ENCODE measurements around the gene MAN2B1.
"Not testable (repeated sequence)": the region's sequence is repeated elsewhere in the genome, so short reads cannot be mapped to it uniquely, and the experiment has no call there.

Gene MAN2B1

DNA sequence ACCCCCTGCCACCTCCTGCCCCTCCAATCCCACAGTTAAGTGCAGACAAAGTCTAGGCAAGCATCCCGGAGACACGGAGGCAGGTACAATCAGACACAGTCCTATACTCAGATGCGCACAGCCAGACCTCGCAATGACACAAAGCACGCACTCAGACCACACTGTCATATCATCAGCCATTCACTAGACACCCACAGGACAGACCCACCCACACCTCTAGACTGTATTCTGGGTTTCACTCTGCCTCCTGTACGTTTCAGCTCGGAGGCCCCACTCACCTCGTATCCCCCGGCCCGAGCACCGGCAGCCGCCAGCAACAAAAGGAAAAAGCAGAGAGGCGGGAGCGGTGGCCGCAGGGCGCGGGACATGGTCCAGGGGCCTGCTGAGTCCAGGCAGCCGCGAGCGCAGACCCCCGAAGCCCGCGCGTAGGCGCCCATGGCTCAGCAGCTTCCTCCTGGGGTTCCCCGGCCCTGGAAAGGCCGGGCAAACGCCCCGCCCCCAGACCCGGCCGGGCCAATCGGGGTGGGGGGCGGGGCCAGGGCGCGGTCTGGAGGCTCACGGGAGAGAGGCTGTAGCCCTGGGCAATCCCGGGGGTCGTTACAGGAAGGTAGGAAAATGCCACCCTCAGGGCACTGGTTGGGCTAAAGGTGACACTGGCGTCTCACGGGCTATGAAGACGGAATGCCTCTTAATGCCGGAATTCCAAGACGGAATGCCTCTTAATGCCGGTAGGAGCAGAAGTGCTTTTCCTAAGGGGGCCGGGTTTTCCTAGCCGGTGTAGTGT lies at the start of gene MAN2B1, which contains the start of gene WDR83:
Gene MAN2B1 (minus strand): TSS at position 478 of the 784 bp plus-strand sequence. CDS start 41 bp downstream, at position 437.
Gene WDR83 (plus strand): TSS at position 543 of the 784 bp plus-strand sequence. CDS start 2,984 bp downstream, outside the sequence.
- in situ Hi-C loops (cut with HindIII; ENCODE audit: low sequenced_read_pairs): no loop called here
- DNase-seq (ENCODE audit: low read depth): peak; percentile 20
- TF ChIP-seq, protein P1, sequence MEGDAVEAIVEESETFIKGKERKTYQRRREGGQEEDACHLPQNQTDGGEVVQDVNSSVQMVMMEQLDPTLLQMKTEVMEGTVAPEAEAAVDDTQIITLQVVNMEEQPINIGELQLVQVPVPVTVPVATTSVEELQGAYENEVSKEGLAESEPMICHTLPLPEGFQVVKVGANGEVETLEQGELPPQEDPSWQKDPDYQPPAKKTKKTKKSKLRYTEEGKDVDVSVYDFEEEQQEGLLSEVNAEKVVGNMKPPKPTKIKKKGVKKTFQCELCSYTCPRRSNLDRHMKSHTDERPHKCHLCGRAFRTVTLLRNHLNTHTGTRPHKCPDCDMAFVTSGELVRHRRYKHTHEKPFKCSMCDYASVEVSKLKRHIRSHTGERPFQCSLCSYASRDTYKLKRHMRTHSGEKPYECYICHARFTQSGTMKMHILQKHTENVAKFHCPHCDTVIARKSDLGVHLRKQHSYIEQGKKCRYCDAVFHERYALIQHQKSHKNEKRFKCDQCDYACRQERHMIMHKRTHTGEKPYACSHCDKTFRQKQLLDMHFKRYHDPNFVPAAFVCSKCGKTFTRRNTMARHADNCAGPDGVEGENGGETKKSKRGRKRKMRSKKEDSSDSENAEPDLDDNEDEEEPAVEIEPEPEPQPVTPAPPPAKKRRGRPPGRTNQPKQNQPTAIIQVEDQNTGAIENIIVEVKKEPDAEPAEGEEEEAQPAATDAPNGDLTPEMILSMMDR (IDR thresholded peaks at IDR 0.05; ENCODE audit: low read depth, low read length, missing control alignments): no peak
- H3K4me3 ChIP-seq (ENCODE audit: low read depth, low read length): peak within 1 kb of the TSS; percentile 57

DNA sequence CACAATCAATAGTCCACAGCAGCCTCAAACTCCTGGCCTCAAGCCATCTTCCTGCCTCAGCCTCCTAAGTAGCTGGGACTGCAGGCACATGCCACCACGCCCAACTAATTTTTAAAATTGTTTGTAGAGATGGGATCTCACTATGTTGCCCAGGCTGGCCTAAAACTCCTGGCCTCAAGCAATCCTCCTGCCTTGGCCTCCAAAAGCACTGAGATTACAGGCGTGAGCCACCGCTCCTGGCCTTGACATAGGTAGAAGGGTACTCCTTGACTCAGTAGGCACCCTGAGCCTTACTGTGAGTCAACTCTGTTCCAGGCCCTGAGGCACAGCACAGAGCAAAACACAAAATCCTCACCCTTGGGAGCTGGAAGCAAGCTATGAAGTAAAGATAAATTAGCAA lies 49.4 kb upstream of the MAN2B1 start:
- TF ChIP-seq, protein P1 (IDR thresholded peaks at IDR 0.05; ENCODE audit: low read depth, low read length, missing control alignments): no peak
- no peak for DNase-seq (ENCODE audit: low read depth)
- H3K4me3 ChIP-seq (ENCODE audit: low read depth, low read length): no peak overlapping the region
- in situ Hi-C loops (cut with HindIII; ENCODE audit: low sequenced_read_pairs): no loop called here

DNA sequence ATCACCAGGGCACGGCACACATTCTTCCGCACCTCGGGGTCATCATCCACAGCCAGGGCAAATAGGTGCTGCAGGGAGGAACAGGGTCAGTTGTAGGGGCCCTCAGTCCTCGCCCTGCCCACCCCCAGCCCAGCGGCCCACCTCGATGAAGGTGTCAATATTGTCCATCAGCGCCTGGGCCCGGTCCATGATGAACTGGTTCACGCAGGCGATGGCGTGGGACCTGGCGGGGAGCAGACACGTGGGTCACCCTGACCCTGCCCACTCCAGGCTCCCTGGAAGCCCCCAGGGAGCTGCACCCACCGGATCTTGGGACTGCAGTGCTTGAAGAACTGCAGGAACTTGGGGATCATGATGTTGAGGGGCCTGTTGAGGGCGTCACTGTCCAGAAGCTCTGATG lies 48.6 kb upstream of the MAN2B1 start:
- TF ChIP-seq, protein P1 (IDR thresholded peaks at IDR 0.05; ENCODE audit: low read depth, low read length, missing control alignments): no peak
- no peak for DNase-seq (ENCODE audit: low read depth)
- in situ Hi-C loops (cut with HindIII; ENCODE audit: low sequenced_read_pairs): no loop called here
- no peak overlapping the region for H3K4me3 ChIP-seq (ENCODE audit: low read depth, low read length)

DNA sequence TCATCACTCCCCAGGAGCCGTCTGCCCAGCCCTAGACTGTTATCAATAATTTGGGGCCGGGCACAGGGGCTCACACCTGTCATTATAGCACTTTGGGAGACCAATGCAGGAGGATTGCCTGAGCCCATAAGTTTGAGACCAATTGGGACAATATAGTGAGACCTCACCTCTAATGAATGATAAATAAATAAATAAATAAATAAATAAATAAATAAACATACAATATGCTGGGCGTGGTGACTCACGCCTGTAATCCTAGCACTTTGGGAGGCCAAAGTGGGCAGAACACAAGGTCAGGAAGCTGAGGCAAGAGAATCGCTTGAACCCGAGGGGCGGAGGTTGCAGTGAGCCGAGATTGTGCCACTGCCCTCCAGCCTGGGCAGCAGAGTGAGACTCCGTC lies 46.8 kb upstream of the MAN2B1 start:
- DNase-seq (ENCODE audit: low read depth); in situ Hi-C loops (cut with HindIII; ENCODE audit: low sequenced_read_pairs); H3K4me3 ChIP-seq (ENCODE audit: low read depth, low read length): not testable (repeated sequence)

DNA sequence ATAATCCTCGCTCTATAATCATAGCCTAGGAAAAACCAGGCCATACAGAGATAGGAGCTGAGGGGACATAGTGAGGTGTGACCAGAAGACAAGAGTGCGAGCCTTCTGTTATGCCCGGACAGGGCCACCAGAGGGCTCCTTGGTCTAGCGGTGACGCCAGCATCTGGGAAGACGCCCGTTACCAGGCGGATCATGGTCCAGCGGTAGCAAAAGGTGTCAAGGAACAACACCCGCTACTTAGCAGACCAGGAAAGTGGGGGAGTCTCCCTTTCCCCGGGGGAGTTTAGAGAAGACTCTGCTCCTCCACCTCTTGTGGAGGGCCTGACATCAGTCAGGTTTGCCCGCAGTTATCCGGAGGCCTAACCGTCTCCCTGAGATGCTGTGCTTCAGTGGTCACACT lies 45.5 kb upstream of the MAN2B1 start:
- DNase-seq (ENCODE audit: low read depth); in situ Hi-C loops (cut with HindIII; ENCODE audit: low sequenced_read_pairs): not testable (repeated sequence)

DNA sequence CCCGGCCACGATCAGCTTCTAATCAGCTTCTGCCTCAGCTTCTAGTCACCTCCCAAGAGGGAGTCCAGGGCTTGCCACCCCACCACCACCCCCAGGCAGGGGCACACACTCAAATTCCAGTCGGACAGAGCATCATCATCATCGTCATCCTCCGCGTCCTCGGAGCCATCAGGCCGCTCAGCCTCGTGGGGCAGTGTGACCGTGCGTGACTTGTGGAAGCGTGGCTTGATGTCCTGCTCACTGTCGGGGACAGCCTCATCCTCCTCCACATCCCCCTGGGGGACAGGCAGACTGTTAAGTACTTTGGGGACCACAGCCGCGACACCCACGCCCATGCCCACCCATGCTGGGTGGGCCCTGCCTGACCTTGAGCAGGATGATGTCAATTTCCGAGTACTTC lies 44.6 kb upstream of the MAN2B1 start:
- DNase-seq (ENCODE audit: low read depth): no peak
- TF ChIP-seq, protein P1 (IDR thresholded peaks at IDR 0.05; ENCODE audit: low read depth, low read length, missing control alignments): no peak
- H3K4me3 ChIP-seq (ENCODE audit: low read depth, low read length): no peak overlapping the region
- in situ Hi-C loops (cut with HindIII; ENCODE audit: low sequenced_read_pairs): no loop called here

More for the DNA sequence above, 45.5 kb upstream of the MAN2B1 start:
- not testable (repeated sequence) for H3K4me3 ChIP-seq (ENCODE audit: low read depth, low read length)

DNA sequence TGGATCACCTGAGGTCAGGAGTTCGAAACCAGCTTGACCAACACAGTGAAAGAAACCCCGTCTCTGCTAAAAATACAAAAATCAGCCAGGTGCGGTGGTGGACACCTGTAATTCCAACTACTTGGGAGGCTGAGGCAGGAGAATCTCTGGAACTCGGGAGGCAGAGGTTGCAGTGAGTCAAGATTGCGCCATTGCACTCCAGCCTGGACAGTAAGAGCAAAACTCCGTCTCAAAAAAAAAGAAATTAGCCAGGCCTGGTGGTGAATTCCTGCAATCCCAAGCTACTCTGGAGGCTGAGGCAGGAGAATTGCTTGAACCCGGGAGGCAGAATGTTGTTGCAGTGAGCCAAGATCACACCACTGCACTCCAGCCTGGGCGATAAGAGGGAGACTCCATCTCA lies 42.1 kb upstream of the MAN2B1 start:
- no peak overlapping the region for H3K4me3 ChIP-seq (ENCODE audit: low read depth, low read length)
- no peak for DNase-seq (ENCODE audit: low read depth)
- in situ Hi-C loops (cut with HindIII; ENCODE audit: low sequenced_read_pairs): no loop called here
- TF ChIP-seq, protein P1 (IDR thresholded peaks at IDR 0.05; ENCODE audit: low read depth, low read length, missing control alignments): no peak

Data from astrocyte of the cerebellum (primary cell).